Measurements from ENCODE around the gene SPIRE1.

SPIRE1 gene

DNA sequence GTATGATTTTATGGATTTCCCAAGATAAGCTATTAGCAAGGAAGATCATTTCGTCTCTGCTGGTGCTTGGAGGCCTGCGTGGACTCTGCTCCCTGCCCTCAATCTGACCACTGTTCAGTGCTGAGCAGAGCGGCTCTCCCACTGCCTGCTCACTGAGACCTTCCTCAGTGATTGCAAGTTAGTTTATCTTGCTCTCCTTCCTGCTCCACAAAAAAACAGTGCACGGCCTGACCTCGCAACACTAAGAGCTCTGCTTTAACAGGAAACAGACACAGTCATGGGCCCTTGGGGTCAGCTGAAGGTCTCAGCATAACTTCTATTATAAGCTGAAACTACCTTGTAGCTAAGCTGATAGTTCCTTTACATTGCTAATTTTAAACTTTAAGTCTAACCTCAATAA, 197.0 kb downstream of the SPIRE1 start:
- WGBS (ENCODE audit: extremely low coverage, insufficient coverage, low lambda C conversion rate) = no CpG with 5 or more reads among the region's 5 CpGs

DNA sequence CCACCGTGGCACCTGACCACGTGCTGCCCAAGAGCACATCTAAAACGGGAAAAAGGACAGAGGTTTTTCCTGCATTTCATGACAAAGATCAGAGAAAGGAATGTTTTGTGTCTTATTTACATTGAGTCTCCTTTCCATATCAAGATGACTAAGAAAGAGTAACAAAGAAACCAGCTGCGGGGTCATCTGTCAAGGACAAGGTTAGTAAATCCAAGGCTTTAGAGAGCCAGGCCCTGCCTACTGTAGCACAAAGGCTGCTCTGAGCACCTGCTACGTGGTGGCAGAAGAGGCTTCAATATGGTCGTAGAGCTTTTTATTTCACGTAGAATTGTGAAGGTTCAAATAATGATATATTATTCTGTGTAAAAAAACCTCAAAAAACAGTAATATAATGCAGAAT, 199.1 kb downstream of the SPIRE1 start:
- Histone ChIP-seq H2BK5ac (ENCODE audit: low read length) (no peak overlapping the region), H2AK5ac (ENCODE audit: low read length) (no peak overlapping the region), H3K4me3 (ENCODE audit: low read length) (no peak overlapping the region), H4K8ac (ENCODE audit: low read depth, low read length) (no peak overlapping the region), H3K27me3 (ENCODE audit: insufficient read depth, low read length, poor library complexity) (no peaks in the 10 kb centered on the region), H3K23ac (ENCODE audit: low read length) (no peak overlapping the region), H3K56ac (ENCODE audit: low read length) (no peak overlapping the region), H2BK120ac (ENCODE audit: low read depth, low read length) (no peak overlapping the region), H3K9ac (ENCODE audit: low read length) (no peak overlapping the region), H3K4me1 (ENCODE audit: control insufficient read depth, low read depth, low read length) (no peaks in the 10 kb centered on the region), H2BK15ac (replicated peaks; ENCODE audit: low read depth) (no peak overlapping the region), H3K36me3 (ENCODE audit: control insufficient read depth, insufficient read depth, low read length) (no peaks in the 10 kb centered on the region), H3K4ac (ENCODE audit: low read depth, low read length) (no peak overlapping the region), H3K79me1 (ENCODE audit: low read length) (no peaks in the 10 kb centered on the region), H4K5ac (ENCODE audit: low read length) (no peak overlapping the region), H3K27ac (ENCODE audit: low read depth, low read length) (no peak overlapping the region), H3K79me2 (ENCODE audit: control insufficient read depth, insufficient read depth, low read length) (no peaks in the 10 kb centered on the region), H3K4me2 (ENCODE audit: low read length) (no peak overlapping the region), H3K18ac (ENCODE audit: low read length) (no peak overlapping the region)
- no CpG with 5 or more reads among the region's 7 CpGs for WGBS (ENCODE audit: extremely low coverage, insufficient coverage, low lambda C conversion rate)
- DNase-seq = no peak

More for the DNA sequence above, 197.0 kb downstream of the SPIRE1 start:
- DNase-seq = no peak
- no peak overlapping the region for H3K9ac ChIP-seq (ENCODE audit: low read length)
- H2BK120ac ChIP-seq (ENCODE audit: low read depth, low read length) = no peak overlapping the region
- no peak overlapping the region for H4K8ac ChIP-seq (ENCODE audit: low read depth, low read length)
- H3K36me3 ChIP-seq (ENCODE audit: control insufficient read depth, insufficient read depth, low read length) = no peaks in the 10 kb centered on the region
- H2BK15ac ChIP-seq (replicated peaks; ENCODE audit: low read depth) = no peak overlapping the region
- H3K79me2 ChIP-seq (ENCODE audit: control insufficient read depth, insufficient read depth, low read length) = no peaks in the 10 kb centered on the region
- H4K5ac ChIP-seq (ENCODE audit: low read length) = no peak overlapping the region
- H2BK5ac ChIP-seq (ENCODE audit: low read length) = no peak overlapping the region
- no peaks in the 10 kb centered on the region for H3K27me3 ChIP-seq (ENCODE audit: insufficient read depth, low read length, poor library complexity)
- H3K4ac ChIP-seq (ENCODE audit: low read depth, low read length) = no peak overlapping the region
- no peak overlapping the region for H3K18ac ChIP-seq (ENCODE audit: low read length)
- H3K4me3 ChIP-seq (ENCODE audit: low read length) = no peak overlapping the region
- no peak overlapping the region for H3K4me2 ChIP-seq (ENCODE audit: low read length)
- no peak overlapping the region for H3K56ac ChIP-seq (ENCODE audit: low read length)
- no peaks in the 10 kb centered on the region for H3K79me1 ChIP-seq (ENCODE audit: low read length)
- H2AK5ac ChIP-seq (ENCODE audit: low read length) = no peak overlapping the region
- H3K23ac ChIP-seq (ENCODE audit: low read length) = no peak overlapping the region
- H3K4me1 ChIP-seq (ENCODE audit: control insufficient read depth, low read depth, low read length) = no peaks in the 10 kb centered on the region
- no peak overlapping the region for H3K27ac ChIP-seq (ENCODE audit: low read depth, low read length)

DNA sequence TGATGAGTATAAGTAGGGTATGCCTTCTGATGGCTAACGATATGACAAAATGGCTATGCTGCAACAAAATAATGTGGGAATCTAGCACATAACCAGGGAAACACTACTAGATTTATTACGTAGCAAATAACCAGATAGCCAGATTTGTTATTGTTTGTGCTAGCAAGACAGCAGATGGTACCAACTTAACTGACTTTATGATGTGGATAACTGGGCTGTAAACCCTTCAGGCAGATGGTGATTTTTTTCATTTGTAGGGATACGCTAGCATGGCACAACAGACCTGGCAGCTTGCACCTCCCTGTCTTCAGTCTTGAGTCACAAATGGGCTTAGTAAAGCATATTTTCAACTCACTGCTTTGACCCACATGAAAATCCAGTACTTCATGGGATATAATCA, 201.5 kb downstream of the SPIRE1 start:
- no peak overlapping the region for H3K27ac ChIP-seq (ENCODE audit: low read depth, low read length)
- H3K79me2 ChIP-seq (ENCODE audit: control insufficient read depth, insufficient read depth, low read length) = no peaks in the 10 kb centered on the region
- no peak overlapping the region for H3K9ac ChIP-seq (ENCODE audit: low read length)
- H3K4me2 ChIP-seq (ENCODE audit: low read length) = no peak overlapping the region
- WGBS (ENCODE audit: extremely low coverage, insufficient coverage, low lambda C conversion rate) = no CpG with 5 or more reads among the region's 3 CpGs
- no peak overlapping the region for H3K18ac ChIP-seq (ENCODE audit: low read length)
- no peaks in the 10 kb centered on the region for H3K27me3 ChIP-seq (ENCODE audit: insufficient read depth, low read length, poor library complexity)
- H3K4ac ChIP-seq (ENCODE audit: low read depth, low read length) = no peak overlapping the region
- H3K79me1 ChIP-seq (ENCODE audit: low read length) = no peaks in the 10 kb centered on the region
- no peak overlapping the region for H4K8ac ChIP-seq (ENCODE audit: low read depth, low read length)
- no peaks in the 10 kb centered on the region for H3K4me1 ChIP-seq (ENCODE audit: control insufficient read depth, low read depth, low read length)
- no peak overlapping the region for H2BK5ac ChIP-seq (ENCODE audit: low read length)
- H3K4me3 ChIP-seq (ENCODE audit: low read length) = no peak overlapping the region
- no peaks in the 10 kb centered on the region for H3K36me3 ChIP-seq (ENCODE audit: control insufficient read depth, insufficient read depth, low read length)
- no peak overlapping the region for H2AK5ac ChIP-seq (ENCODE audit: low read length)
- H2BK120ac ChIP-seq (ENCODE audit: low read depth, low read length) = no peak overlapping the region
- H2BK15ac ChIP-seq (replicated peaks; ENCODE audit: low read depth) = no peak overlapping the region
- H3K23ac ChIP-seq (ENCODE audit: low read length) = no peak overlapping the region
- DNase-seq = no peak
- H3K56ac ChIP-seq (ENCODE audit: low read length) = no peak overlapping the region
- no peak overlapping the region for H4K5ac ChIP-seq (ENCODE audit: low read length)

DNA sequence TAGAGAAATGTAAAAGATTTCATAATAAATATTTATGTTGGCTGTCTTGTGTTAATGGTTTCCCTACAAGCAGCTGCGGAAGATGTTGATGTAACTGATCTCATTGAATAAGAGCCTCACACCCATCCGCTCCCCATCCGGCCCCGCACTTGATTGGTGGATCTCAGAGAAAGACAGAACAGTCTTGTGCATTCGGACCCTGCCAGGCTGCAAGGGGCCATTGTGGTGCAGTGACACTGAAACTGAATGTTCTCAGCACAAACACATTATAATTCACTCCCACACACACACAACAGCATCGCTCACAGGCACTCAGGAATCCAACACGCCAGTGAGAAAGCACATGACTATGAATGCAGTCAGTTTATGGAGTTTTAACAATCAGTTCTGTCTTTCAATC, 202.4 kb downstream of the SPIRE1 start:
- Histone ChIP-seq H3K9ac (ENCODE audit: low read length) (no peak overlapping the region), H4K8ac (ENCODE audit: low read depth, low read length) (no peak overlapping the region), H3K27me3 (ENCODE audit: insufficient read depth, low read length, poor library complexity) (no peaks in the 10 kb centered on the region), H3K18ac (ENCODE audit: low read length) (no peak overlapping the region), H2BK5ac (ENCODE audit: low read length) (no peak overlapping the region), H3K4me3 (ENCODE audit: low read length) (no peak overlapping the region), H2BK120ac (ENCODE audit: low read depth, low read length) (no peak overlapping the region), H3K27ac (ENCODE audit: low read depth, low read length) (no peak overlapping the region), H3K79me2 (ENCODE audit: control insufficient read depth, insufficient read depth, low read length) (no peaks in the 10 kb centered on the region), H2AK5ac (ENCODE audit: low read length) (no peak overlapping the region), H2BK15ac (replicated peaks; ENCODE audit: low read depth) (no peak overlapping the region), H4K5ac (ENCODE audit: low read length) (no peak overlapping the region), H3K56ac (ENCODE audit: low read length) (no peak overlapping the region), H3K4me1 (ENCODE audit: control insufficient read depth, low read depth, low read length) (no peaks in the 10 kb centered on the region), H3K4me2 (ENCODE audit: low read length) (no peak overlapping the region), H3K36me3 (ENCODE audit: control insufficient read depth, insufficient read depth, low read length) (no peaks in the 10 kb centered on the region), H3K23ac (ENCODE audit: low read length) (no peak overlapping the region), H3K79me1 (ENCODE audit: low read length) (no peaks in the 10 kb centered on the region), H3K4ac (ENCODE audit: low read depth, low read length) (no peak overlapping the region)
- WGBS (ENCODE audit: extremely low coverage, insufficient coverage, low lambda C conversion rate) = no CpG with 5 or more reads among the region's 7 CpGs
- DNase-seq = no peak

DNA sequence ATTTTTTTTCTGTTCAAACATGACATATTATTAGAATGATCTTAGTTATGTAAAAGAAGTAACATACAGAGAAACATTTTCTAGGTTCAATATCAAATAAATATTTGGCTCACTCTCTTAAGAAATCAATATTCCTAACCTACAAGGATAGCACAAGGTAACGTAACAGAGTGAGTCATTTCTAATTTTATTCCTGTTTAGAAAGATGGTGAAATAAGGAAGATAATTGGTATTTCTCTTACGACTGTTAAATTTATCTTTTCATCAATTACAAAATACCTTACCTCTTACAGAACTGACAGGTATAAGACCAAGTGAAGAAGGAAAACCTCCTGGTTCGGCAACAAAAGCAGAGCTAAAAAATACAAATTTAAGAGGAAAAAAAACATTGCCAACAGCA, 205.1 kb downstream of the SPIRE1 start:
- no peaks in the 10 kb centered on the region for H3K79me2 ChIP-seq (ENCODE audit: control insufficient read depth, insufficient read depth, low read length)
- H2BK15ac ChIP-seq (replicated peaks; ENCODE audit: low read depth) = no peak overlapping the region
- no peaks in the 10 kb centered on the region for H3K36me3 ChIP-seq (ENCODE audit: control insufficient read depth, insufficient read depth, low read length)
- H3K23ac ChIP-seq (ENCODE audit: low read length) = no peak overlapping the region
- no peak overlapping the region for H3K56ac ChIP-seq (ENCODE audit: low read length)
- H3K9ac ChIP-seq (ENCODE audit: low read length) = no peak overlapping the region
- no CpG with 5 or more reads among the region's 3 CpGs for WGBS (ENCODE audit: extremely low coverage, insufficient coverage, low lambda C conversion rate)
- DNase-seq = no peak
- no peaks in the 10 kb centered on the region for H3K79me1 ChIP-seq (ENCODE audit: low read length)
- H4K5ac ChIP-seq (ENCODE audit: low read length) = no peak overlapping the region
- no peak overlapping the region for H3K4me2 ChIP-seq (ENCODE audit: low read length)
- no peak overlapping the region for H2BK5ac ChIP-seq (ENCODE audit: low read length)
- no peak overlapping the region for H3K4me3 ChIP-seq (ENCODE audit: low read length)
- H3K27me3 ChIP-seq (ENCODE audit: insufficient read depth, low read length, poor library complexity) = no peaks in the 10 kb centered on the region
- H2AK5ac ChIP-seq (ENCODE audit: low read length) = no peak overlapping the region
- H3K4me1 ChIP-seq (ENCODE audit: control insufficient read depth, low read depth, low read length) = no peaks in the 10 kb centered on the region
- no peak overlapping the region for H3K18ac ChIP-seq (ENCODE audit: low read length)
- no peak overlapping the region for H2BK120ac ChIP-seq (ENCODE audit: low read depth, low read length)
- H3K4ac ChIP-seq (ENCODE audit: low read depth, low read length) = no peak overlapping the region
- H3K27ac ChIP-seq (ENCODE audit: low read depth, low read length) = no peak overlapping the region
- no peak overlapping the region for H4K8ac ChIP-seq (ENCODE audit: low read depth, low read length)

DNA sequence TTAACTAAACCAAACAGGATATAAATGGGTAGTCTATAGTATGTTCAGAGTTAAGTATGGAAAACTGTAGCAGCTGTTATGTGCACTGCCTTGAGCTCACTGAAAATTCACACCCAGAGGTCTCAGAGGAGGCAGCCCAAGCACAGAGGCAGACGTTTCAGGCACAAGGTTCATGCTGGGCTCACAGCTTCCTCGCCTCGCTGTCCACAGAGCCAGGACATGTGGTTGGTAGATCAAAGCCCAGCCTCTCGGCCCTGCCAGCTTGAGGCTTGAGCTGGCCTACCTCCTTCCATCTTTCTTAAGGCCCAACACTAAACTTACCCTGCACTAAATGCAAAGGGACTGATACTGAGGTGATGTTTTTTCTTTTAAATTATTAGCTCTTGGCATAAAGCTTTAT, 206.5 kb downstream of the SPIRE1 start:
- Histone ChIP-seq H3K23ac (ENCODE audit: low read length) (no peak overlapping the region), H4K8ac (ENCODE audit: low read depth, low read length) (no peak overlapping the region), H2AK5ac (ENCODE audit: low read length) (no peak overlapping the region), H3K79me2 (ENCODE audit: control insufficient read depth, insufficient read depth, low read length) (no peaks in the 10 kb centered on the region), H3K4ac (ENCODE audit: low read depth, low read length) (no peak overlapping the region), H2BK120ac (ENCODE audit: low read depth, low read length) (no peak overlapping the region), H2BK5ac (ENCODE audit: low read length) (no peak overlapping the region), H3K4me2 (ENCODE audit: low read length) (no peak overlapping the region), H2BK15ac (replicated peaks; ENCODE audit: low read depth) (no peak overlapping the region), H3K9ac (ENCODE audit: low read length) (no peak overlapping the region), H3K18ac (ENCODE audit: low read length) (no peak overlapping the region), H4K5ac (ENCODE audit: low read length) (no peak overlapping the region), H3K4me1 (ENCODE audit: control insufficient read depth, low read depth, low read length) (no peaks in the 10 kb centered on the region), H3K27me3 (ENCODE audit: insufficient read depth, low read length, poor library complexity) (no peaks in the 10 kb centered on the region), H3K36me3 (ENCODE audit: control insufficient read depth, insufficient read depth, low read length) (no peaks in the 10 kb centered on the region), H3K4me3 (ENCODE audit: low read length) (no peak overlapping the region), H3K56ac (ENCODE audit: low read length) (no peak overlapping the region), H3K79me1 (ENCODE audit: low read length) (no peaks in the 10 kb centered on the region), H3K27ac (ENCODE audit: low read depth, low read length) (no peak overlapping the region)
- no peak for DNase-seq
- no CpG with 5 or more reads among the region's 4 CpGs for WGBS (ENCODE audit: extremely low coverage, insufficient coverage, low lambda C conversion rate)

All from mesendoderm (in vitro differentiated cells).